Cardiac septum (tissue), 1 donor: Measurements from ENCODE around the gene G2E3. TPM values are rescaled to one million over a fixed set of nuclear protein-coding genes. Genes with fewer than 3 reads are reported as not detected.
"Not testable (repeated sequence)": the region's sequence is repeated elsewhere in the genome, so short reads cannot be mapped to it uniquely, and the experiment has no call there.

Experiments
- DNase-seq: peaks from one replicate; pipeline ENCODE4 v3.0.0-alpha.2; 2020; ENCODE audit warnings: low spot score
- intact Hi-C: fragments of 100-400 bp; cut with DNase I; formaldehyde crosslinking; loops from one replicate; pipeline ENCODE4 v1.14.0; 2022
- total RNA-seq: library from RNA; stranded (reverse); fragmentation: NEBNext Ultra II Directional; extraction: Animal tissue kit (Norgen Biotek cat#: 25700); gene quantifications from one replicate; pipeline ENCODE4 v1.2.1, GENCODE V29; 2021
- donor health status: DM: no; HTN: no; CAD: no.

G2E3 gene
- total RNA-seq, 1 donor from 2014 or later: 9.5 TPM

- no peak for DNase-seq
- intact Hi-C loops: no loop called here
Observed at GRCh38 chr14:30587141-30587540, 28.2 kb downstream of the G2E3 start.

GRCh38 chr14:30588873-30589272, 29.9 kb downstream of the G2E3 start:
- DNase-seq: no peak
- intact Hi-C loops: no loop called here

- no peak for DNase-seq
- intact Hi-C loops: no loop called here
Observed at GRCh38 chr14:30596935-30597334, 38.0 kb downstream of the G2E3 start.

DNA sequence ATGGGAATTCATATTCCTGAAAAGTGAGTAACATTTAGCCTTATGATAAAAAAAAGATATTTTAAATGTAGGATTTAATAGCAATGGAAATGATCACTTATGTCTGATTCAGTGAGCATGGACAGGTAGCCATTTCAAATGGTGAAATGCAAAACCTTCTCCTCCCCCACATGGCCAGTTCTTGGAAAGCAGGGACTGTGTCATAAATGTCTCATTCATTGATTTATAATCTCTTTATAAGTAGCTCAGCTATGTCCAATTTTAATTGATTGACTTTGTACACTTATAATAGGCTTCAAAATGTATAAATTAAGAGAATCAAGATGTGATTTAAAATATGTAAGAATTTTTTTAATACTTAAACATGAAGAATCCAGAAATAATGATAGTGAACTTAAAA, 38.5 kb downstream of the G2E3 start:
- intact Hi-C loops: no loop called here
- DNase-seq: no peak

DNA sequence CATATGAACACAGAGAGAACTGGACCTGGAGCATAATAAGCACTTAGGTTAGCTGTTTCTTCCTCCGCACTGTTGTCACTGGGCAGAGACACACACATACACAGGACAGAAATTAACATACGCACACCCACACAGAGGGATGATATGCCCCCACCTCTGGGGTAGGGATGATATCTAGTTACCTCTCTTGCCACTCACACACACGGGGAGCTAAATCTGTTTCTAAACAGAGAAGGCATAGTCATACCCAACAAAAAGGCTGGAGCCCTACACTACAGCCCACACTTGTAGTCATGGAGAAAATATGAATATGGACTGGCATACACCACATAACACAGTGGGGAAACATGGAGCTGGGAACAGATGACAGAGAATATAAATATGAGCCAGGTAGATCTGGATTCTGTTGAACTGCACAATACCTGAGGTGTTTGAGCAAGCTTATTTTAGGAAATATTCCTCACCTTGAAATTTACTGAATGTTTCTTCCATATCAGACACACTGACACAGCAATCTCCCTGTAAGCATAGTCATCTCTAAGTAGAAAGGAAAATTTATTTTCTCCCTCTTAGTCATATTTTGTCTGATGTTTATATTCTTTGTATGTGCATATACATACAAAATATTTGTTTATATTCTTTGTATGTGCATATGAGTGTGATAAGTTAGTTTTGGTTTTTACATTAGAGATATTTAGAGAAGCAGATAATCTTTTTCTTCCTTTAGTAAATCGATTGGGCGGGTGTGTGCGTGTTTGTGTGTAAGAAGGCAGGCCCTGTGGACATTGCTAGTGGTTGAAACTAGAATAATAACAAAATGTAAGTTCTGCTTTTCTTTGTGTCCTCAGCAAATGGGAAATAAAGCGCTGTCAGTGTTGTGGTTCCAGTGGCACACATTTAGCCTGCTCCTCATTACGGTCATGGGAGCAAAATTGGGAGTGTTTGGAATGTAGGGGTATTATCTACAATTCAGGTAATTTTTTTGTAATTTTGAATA, 42.3 kb downstream of the G2E3 start:
- intact Hi-C loops: no loop called here
- DNase-seq: no peak

DNA sequence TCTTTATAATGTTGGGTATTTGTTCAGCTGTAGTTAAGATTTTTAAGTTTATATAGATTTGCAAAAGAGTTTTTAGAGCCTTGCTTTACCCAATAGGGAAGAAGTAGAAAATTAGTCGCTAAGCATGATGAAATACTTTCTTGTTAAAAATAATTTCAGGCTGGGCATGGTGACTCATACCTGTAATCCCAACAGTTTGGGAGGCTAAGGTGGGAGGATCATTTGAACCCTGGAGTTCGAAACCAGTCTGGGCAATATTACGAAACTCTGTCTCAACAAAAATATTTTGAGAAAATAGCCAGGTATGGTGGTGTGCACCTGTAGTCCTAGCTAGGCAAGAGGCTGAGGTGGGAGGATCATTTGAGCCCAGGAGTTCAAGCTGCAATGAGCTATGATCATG, 44.4 kb downstream of the G2E3 start:
- no peak for DNase-seq

DNA sequence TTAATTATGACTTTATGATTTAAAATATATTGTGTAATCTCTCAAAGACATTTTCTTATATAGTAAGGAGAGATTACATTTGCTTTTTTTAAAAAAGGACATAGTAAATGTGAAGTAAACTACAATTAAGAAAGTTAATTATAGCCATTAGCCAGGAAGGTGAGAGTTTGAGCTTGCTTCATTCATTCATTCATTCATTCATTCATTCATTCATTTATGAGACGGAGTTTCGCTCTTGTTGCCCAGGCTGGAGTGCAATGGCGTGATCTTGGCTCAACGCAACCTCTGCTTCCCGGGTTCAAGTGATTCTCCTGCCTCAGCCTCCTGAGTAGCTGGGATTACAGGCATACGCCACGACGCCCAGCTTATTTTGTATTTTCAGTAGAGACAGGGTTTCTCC, 45.7 kb downstream of the G2E3 start:
- intact Hi-C loops, DNase-seq: not testable (repeated sequence)

More for the DNA sequence above, 44.4 kb downstream of the G2E3 start:
- intact Hi-C loops: no loop called here

GRCh38 chr14:30607156-30607780, 48.3 kb downstream of the G2E3 start:
- no peak for DNase-seq

GRCh38 chr14:30608533-30609006, 49.6 kb downstream of the G2E3 start:
- intact Hi-C loops: no loop called here
- DNase-seq: no peak

More at GRCh38 chr14:30607156-30607780, 48.3 kb downstream of the G2E3 start:
- intact Hi-C loops: no loop called here

- no peak for DNase-seq
- intact Hi-C loops: no loop called here
Observed at GRCh38 chr14:30610787-30611343, 51.9 kb downstream of the G2E3 start.

DNA sequence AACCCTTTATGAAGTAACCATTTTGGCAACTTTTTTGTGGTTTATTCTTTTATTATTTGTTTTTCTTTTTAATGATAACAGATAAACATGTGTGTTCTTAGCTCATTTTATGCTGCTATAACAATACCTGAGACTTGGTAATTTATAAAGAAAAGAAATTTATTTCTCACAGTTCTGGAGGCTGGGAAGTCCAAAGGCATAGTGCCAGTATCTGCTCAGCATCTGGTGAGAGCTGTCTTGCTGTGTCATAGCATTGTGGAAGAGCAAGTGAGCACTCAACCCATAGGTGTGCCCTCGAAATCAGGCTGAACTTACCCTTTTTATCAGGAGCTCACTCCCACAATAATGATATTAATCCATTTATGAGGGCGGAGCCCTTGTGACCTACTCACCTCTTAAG, 55.2 kb downstream of the G2E3 start:
- no peak for DNase-seq
- intact Hi-C loops: no loop called here

GRCh38 chr14:30620178-30620577, 61.2 kb downstream of the G2E3 start:
- no peak for DNase-seq
- intact Hi-C loops: no loop called here

DNA sequence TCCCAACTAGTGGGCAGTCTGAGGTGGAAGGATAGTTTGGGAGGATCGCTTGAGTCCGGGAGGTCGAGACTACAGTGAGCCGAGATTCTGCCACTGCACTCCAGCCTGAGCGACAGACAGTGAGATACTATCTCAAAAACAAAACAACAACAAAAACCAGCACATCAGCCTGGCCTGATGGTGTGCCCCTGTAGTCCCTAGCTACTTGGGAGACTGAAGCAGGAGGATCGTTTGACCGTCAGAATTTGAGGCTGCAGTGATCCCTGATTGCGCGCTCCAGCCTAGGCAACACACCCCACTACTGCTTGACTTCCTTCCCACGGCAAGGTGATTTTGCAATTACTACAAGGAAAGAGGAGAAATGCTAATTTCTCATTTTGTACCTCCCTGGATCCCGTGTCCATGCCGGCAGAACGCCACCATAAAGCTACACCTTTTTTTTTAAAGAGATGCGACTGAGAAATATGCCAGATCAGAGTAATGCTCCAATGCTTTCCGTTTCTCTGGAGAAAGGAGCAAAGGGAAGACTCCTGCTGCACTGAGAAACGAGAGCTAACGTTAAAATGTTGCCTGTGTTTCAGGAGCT, 62.5 kb downstream of the G2E3 start:
- intact Hi-C loops: no loop called here
- no peak for DNase-seq

DNA sequence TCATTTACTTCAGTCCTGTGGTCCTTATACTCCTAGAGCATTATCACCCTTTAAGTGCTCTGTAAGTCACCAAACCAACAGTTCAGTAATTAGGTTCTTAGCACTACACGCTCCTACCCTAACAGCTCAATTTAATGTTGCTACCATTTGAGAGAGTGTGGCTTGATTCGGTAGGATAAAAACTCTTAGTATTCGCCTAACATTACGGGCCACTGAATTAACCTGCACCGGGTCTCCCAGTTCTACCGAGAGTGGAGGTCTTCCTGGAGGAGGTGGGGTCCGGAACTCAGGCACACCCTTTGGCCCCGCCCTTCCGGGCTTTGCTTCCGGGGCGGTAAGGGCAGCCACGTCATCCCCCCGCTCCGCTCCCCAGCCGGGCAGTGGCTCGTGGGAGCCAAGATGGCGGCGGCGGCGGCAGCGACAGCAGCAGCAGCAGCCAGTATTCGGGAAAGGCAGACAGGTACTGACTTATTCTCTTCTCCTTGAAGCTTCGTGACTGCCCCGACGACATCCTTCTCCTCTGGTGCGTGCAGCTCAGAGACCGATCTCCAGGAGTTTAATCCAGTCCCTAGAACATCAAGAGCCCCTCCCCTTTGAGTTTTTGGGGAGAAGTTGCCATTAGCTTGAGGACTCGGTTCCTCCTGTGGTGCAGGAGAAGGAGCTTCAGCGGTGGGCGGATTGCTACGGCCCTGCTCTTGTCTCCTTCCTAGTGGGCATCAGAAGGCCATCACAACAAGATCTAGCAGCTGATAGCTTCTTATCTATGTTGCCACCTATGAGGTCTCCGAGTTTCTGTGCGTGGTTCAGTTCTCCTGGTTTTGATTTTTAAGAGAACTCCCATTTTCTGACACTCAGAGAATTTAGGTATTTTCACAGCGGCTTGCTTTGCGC, 63.2 kb downstream of the G2E3 start, which contains the start of gene SCFD1:
Gene SCFD1 (plus strand): TSS at position 380 of the 891 bp plus-strand sequence. CDS start 20 bp downstream, at position 400.
- intact Hi-C loops: no loop called here
- DNase-seq: peak; percentile 98

- intact Hi-C loops: no loop called here
- DNase-seq: no peak
Observed at GRCh38 chr14:30623412-30624131, 64.6 kb downstream of the G2E3 start.

- no peak for DNase-seq
- intact Hi-C loops: no loop called here
Observed at GRCh38 chr14:30624132-30624423, 65.1 kb downstream of the G2E3 start.

DNA sequence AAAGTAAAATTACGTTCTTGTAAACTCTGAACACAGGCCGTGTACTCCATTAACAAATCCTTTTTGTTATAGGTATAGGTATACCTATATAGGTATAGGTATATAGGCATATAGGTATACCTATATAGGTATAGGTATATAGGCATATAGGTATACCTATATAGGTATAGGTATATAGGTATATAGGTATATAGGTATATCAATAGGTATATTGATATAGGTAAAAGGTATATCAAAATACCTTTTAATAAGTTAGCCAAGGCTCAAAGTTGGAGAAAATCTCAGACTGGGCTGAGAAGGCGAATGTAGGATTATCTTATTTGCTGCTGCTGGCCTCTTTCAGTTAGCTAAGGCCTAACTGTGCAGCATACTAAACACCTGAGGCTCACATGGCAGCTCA, 66.6 kb downstream of the G2E3 start:
- intact Hi-C loops: no loop called here

DNA sequence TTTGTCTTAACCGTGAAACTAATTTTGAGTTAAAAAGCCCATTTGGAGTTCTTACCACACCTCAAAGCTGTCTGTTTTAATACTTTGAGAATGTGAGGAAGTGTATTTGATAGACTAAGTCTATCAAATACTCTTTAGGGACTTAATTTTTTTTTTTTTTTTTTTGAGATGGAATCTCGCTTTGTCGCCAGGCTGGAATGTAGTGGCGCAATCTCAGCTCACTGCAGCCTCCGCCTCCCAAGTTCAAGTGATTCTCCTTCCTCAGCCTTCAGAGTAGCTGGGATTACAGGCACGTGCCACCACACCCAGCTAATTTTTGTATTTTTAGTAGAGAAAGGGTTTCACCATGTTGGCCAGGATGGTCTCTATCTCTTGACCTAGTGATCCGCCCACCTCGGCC, 70.5 kb downstream of the G2E3 start:
- not testable (repeated sequence) for DNase-seq

More for the DNA sequence above, 66.6 kb downstream of the G2E3 start:
- no peak for DNase-seq

More for the DNA sequence above, 70.5 kb downstream of the G2E3 start:
- intact Hi-C loops: not testable (repeated sequence)
